GM12878 (cell line): ENCODE data around the gene SLC6A17. TPM values are rescaled to one million over a fixed set of nuclear protein-coding genes. Genes with fewer than 3 reads are reported as not detected.

Experiments
- ATAC-seq: fragments of 200-7000 bp; cut with Tn5 transposase; 3 replicates; pipeline ENCODE4 v1.9.1; 2020; ENCODE audit warnings: mild to moderate bottlenecking, moderate library complexity
- BruUV-seq: library from RNA; stranded (reverse); fragments of 400-500 nt; replicated peaks from 2 replicates; lab custom pipeline; 2021; lab: Mats Ljungman, UMichigan
- CTCF ChIA-PET: fragments of 300-600 bp; sonication (Branson Sonifier 250); formaldehyde crosslinking; extraction: SDS; loops from one replicate; lab custom pipeline; 2021; ENCODE audit warnings: inconsistent platforms; lab: Yijun Ruan, JAX
- POLR2A ChIA-PET: fragments of 350-600 bp; formaldehyde crosslinking; extraction: SDS; loops from one replicate; lab custom pipeline; 2021; ENCODE audit warnings: inconsistent platforms; lab: Charles Lee
- RAD21 ChIA-PET: fragments of 300-600 bp; sonication (Branson Sonifier 250); formaldehyde crosslinking; loops from one replicate; lab custom pipeline; 2023; ENCODE audit warnings: antibody characterized with exemption; ENCODE audit not compliant: unreplicated experiment; lab: Charles Lee
- SMC1A ChIA-PET: fragments of 300-600 bp; sonication (Branson Sonifier 250); formaldehyde crosslinking; loops from one replicate; lab custom pipeline; 2023; ENCODE audit not compliant: unreplicated experiment, uncharacterized antibody; lab: Charles Lee
- DNase-seq: peaks from one replicate; pipeline ENCODE4 v3.0.0-alpha.2; 2011; ENCODE audit warnings: low read depth, low spot score
- FAIRE-seq: peaks from 3 replicates; lab custom pipeline; 2011; peaks lifted over from hg19 to GRCh38; lab: Jason Lieb, UNC
- H2AFZ ChIP-seq: 2 replicates; pipeline ENCODE4 v1.6.0; 2011; ENCODE audit warnings: low read depth, low read length, control low read depth; ENCODE audit not compliant: control insufficient read depth
- H3K27ac ChIP-seq: 2 replicates; pipeline ENCODE4 v1.5.1; 2011; ENCODE audit warnings: control low read depth; ENCODE audit not compliant: control insufficient read depth, insufficient read depth
- H3K27me3 ChIP-seq, 2 experiments: replicated peaks in 1 of 2; 2 replicates each; pipeline versions ENCODE4 v1.6.0 to v1.6.1; 2011; ENCODE audit warnings: low read length in 1 of 2; ENCODE audit not compliant: control insufficient read depth in 2 of 2, insufficient read depth in 2 of 2
- H3K36me3 ChIP-seq, 2 experiments: 2 replicates each; pipeline ENCODE4 v1.5.1; 2011; ENCODE audit warnings: low read length in 1 of 2; ENCODE audit not compliant: control insufficient read depth in 2 of 2, insufficient read depth in 2 of 2
- H3K4me1 ChIP-seq: 2 replicates; pipeline ENCODE4 v1.6.1; 2011; ENCODE audit warnings: mild to moderate bottlenecking, low read length, moderate library complexity, mixed read lengths; ENCODE audit not compliant: control insufficient read depth, insufficient read depth
- H3K4me2 ChIP-seq: 2 replicates; pipeline ENCODE4 v1.6.0; 2011; ENCODE audit warnings: control low read depth; ENCODE audit not compliant: control insufficient read depth, insufficient read depth
- H3K4me3 ChIP-seq: fragments of 200-600 bp; sonication (generic); 2 replicates; pipeline ENCODE4 v1.5.1; 2016
- H3K79me2 ChIP-seq: 2 replicates; pipeline ENCODE4 v1.6.0; 2011; ENCODE audit warnings: low read length; ENCODE audit not compliant: control insufficient read depth, insufficient read depth
- H3K9ac ChIP-seq: 2 replicates; pipeline ENCODE4 v1.8.0; 2011; ENCODE audit warnings: low read length, control low read depth, mixed read lengths; ENCODE audit not compliant: control insufficient read depth, insufficient read depth
- H3K9me3 ChIP-seq: replicated peaks from 3 replicates; pipeline ENCODE4 v1.5.1; 2011; ENCODE audit warnings: mild to moderate bottlenecking, low read length; ENCODE audit not compliant: control insufficient read depth, insufficient read depth
- H4K20me1 ChIP-seq: 2 replicates; pipeline ENCODE4 v1.6.0; 2011; ENCODE audit not compliant: control insufficient read depth, insufficient read depth
- CTCF ChIP-seq, 3 experiments: IDR thresholded peaks in 2 of 3; conservative IDR thresholded peaks in 1 of 3; 2 replicates each; pipeline ENCODE4 v1.5.1; 2011; ENCODE audit warnings: low read depth in 3 of 3, low read length in 3 of 3, mild to moderate bottlenecking in 3 of 3, control low read depth in 2 of 3, moderate library complexity in 2 of 3, inconsistent platforms in 1 of 3, mixed read lengths in 1 of 3; ENCODE audit not compliant: control insufficient read depth in 2 of 3, insufficient read depth in 1 of 3; ENCODE audit errors: extremely low read depth in 1 of 3
- CUX1 ChIP-seq: IDR thresholded peaks from 2 replicates; pipeline ENCODE4 v1.6.1; 2012; ENCODE audit warnings: improper control_type of control experiment, low read depth, low read length; ENCODE audit not compliant: insufficient replicate concordance
- EED ChIP-seq: sonication (generic); IDR thresholded peaks from 2 replicates; pipeline ENCODE4 v1.6.1; 2016; ENCODE audit warnings: antibody characterized with exemption, low read depth
- HDGF ChIP-seq: fragments of 450-650 bp; IDR thresholded peaks from 2 replicates; pipeline ENCODE4 v1.6.1; 2016; ENCODE audit warnings: antibody characterized with exemption
- IKZF1 ChIP-seq: fragments of 450-650 bp; conservative IDR thresholded peaks from 2 replicates; pipeline ENCODE4 v1.6.1; 2017; ENCODE audit warnings: antibody characterized with exemption, mild to moderate bottlenecking
- NBN ChIP-seq: fragments of 450-650 bp; IDR thresholded peaks from 2 replicates; pipeline ENCODE4 v1.6.1; 2016
- POLR2AphosphoS5 ChIP-seq: IDR thresholded peaks from 2 replicates; pipeline ENCODE4 v1.6.1; 2011; ENCODE audit warnings: mild to moderate bottlenecking, low read length, inconsistent platforms
- SREBF1 ChIP-seq: IDR thresholded peaks from 2 replicates; pipeline ENCODE4 v1.6.1; 2012; ENCODE audit warnings: mild to moderate bottlenecking, low read length
- ZNF207 ChIP-seq: fragments of 450-650 bp; IDR thresholded peaks from 2 replicates; pipeline ENCODE4 v1.6.1; 2014; ENCODE audit warnings: antibody characterized with exemption, mild to moderate bottlenecking, borderline replicate concordance
- ZNF592 ChIP-seq: fragments of 450-650 bp; IDR thresholded peaks from 2 replicates; pipeline ENCODE4 v1.6.1; 2017; ENCODE audit warnings: mild to moderate bottlenecking, moderate library complexity
- WGBS: methylation state at CpG from one replicate; pipeline ENCODE4 v1.1.6; 2016; ENCODE audit warnings: low lambda C conversion rate; ENCODE audit not compliant: insufficient replicate concordance, insufficient coverage; ENCODE audit errors: missing lambda C conversion rate; 5-methylcytosine and 5-hydroxymethylcytosine counted together
- in situ Hi-C: fragments of 300-500 bp; cut with MboI; formaldehyde crosslinking; loops from 9 replicates; pipeline ENCODE4 v1.14.3; 2018; ENCODE audit warnings: mixed read lengths
- intact Hi-C: fragments of 100-400 bp; cut with micrococcal nuclease; formaldehyde crosslinking; loops from one replicate; pipeline ENCODE4 v1.14.2; 2022; ENCODE audit not compliant: unreplicated experiment
- polyA plus RNA-seq, 11 experiments: library from polyadenylated mRNA; depleted of rRNA in 4 of 11; unstranded in 6 of 11; stranded (reverse) in 5 of 11; fragments of >200 nt; fragmentation: Nextera tagmentation in 4 of 11; fragmentation: Illumina TruSeq in 1 of 11; extraction: Ambion mirVana in 4 of 11; extraction: Trizol in 1 of 11; gene quantifications; 1 replicate in 1 of 11; 2 replicates in 10 of 11; pipeline versions ENCODE4 v1.2.1 to v1.2.3, GENCODE V29; 2011 to 2016; ENCODE audit warnings: inconsistent platforms in 2 of 11, missing spikeins in 2 of 11, low read depth in 1 of 11
- total RNA-seq, 4 experiments: library from RNA; depleted of rRNA in 3 of 4; stranded (reverse); fragments of >200 nt in 3 of 4; fragmentation: Illumina TruSeq in 1 of 4; extraction: Trizol in 1 of 4; gene quantifications; 2 replicates each; pipeline versions ENCODE4 v1.2.1 to v1.2.3, GENCODE V29; 2013 to 2021

The SLC6A17 gene
- total and polyA plus RNA-seq, 10 of the 15 experiments (the other 5 are each of a cell fraction or from before 2014, with no cell fraction given): not detected

- ChIA-PET CTCF (interaction anchor here (1.0 to 9.7 kb wide), 3 partner anchors 31 to 73 kb away, joined by 4 to 58 read pairs (median 8); no protein-coding TSS in a partner anchor), POLR2A (interaction anchor here (1.8 kb wide), 1 partner anchor 24 kb away, joined by 6 read pairs; no protein-coding TSS in a partner anchor), SMC1A (interaction anchor here (0.8 to 2.3 kb wide), 6 partner anchors 22 to 70 kb away, joined by 3 to 11 read pairs (median 3); no protein-coding TSS in a partner anchor), RAD21 (interaction anchor here (1.0 to 3.2 kb wide), 7 partner anchors 22 to 99 kb away, joined by 3 to 15 read pairs (median 5); partner anchors contain the start of gene RBM15)
- H3K4me1 ChIP-seq: peaks cover 31% of the 10 kb centered on the region
- H3K4me2 ChIP-seq: no peak overlapping the region
- no TSS peak for BruUV-seq
- DNase-seq (no peak), ATAC-seq (no peak), FAIRE-seq (no peak)
- in situ Hi-C loops: no loop called here
- 38% methylated on average over 11 of the region's 11 CpGs for whole genome bisulfite sequencing
- H3K9me3 ChIP-seq: no peaks in the 10 kb centered on the region
- no peak overlapping the region for H3K9ac ChIP-seq
- H2AFZ ChIP-seq: no peak overlapping the region
- H3K4me3 ChIP-seq: no peak overlapping the region
- no peaks in the 10 kb centered on the region for H3K79me2 ChIP-seq
- H3K27me3 ChIP-seq: no peaks in the 10 kb centered on the region; a peak in 1 of 4 replicates
- H3K27ac ChIP-seq: no peak overlapping the region
- H4K20me1 ChIP-seq: no peaks in the 10 kb centered on the region; the same call in 1 of the 2 replicates
- H3K36me3 ChIP-seq: no peaks in the 10 kb centered on the region
- intact Hi-C loops: no loop called here
- no peak for TF ChIP-seq ZNF592
- no peak for TF ChIP-seq ZNF207
- no peak for TF ChIP-seq EED
- peak; percentile 49; the same call in 1 of the 2 replicates for TF ChIP-seq NBN
- no peak for TF ChIP-seq CTCF (IDR thresholded peaks at IDR 0.05 in 2 of 3, conservative IDR thresholded peaks at IDR 0.05 in 1 of 3; ENCODE audit: control insufficient read depth in 2 of 3, extremely low read depth in 1 of 3, insufficient read depth in 1 of 3, low read depth in 3 of 3, low read length in 3 of 3)
- TF ChIP-seq CUX1: peak; percentile 71
- peak; percentile 67 for TF ChIP-seq IKZF1
- TF ChIP-seq POLR2AphosphoS5: no peak
- TF ChIP-seq SREBF1: no peak
- TF ChIP-seq HDGF: peak; percentile 80; the same call in 1 of the 2 replicates
These were observed 89.4 kb downstream of the SLC6A17 start for GRCh38 chr1:110239441-110240430.
